IPS-18c (cell line): Measurements from ENCODE around the gene HOXA3.

Experiments
- H3K4me3 ChIP-seq: 2 replicates; pipeline ENCODE4 v1.7.0; 2013; ENCODE audit warnings: low read depth, mild to moderate bottlenecking, low read length, moderate library complexity; ENCODE audit not compliant: insufficient read depth
- H3K9me3 ChIP-seq: one replicate; pipeline ENCODE4 v1.6.1; 2013; ENCODE audit warnings: mild to moderate bottlenecking, low read length, moderate library complexity; ENCODE audit not compliant: control insufficient read depth, insufficient read depth

The HOXA3 gene

GRCh38 chr7:27163288-27164044 lies 11.1 kb upstream of the HOXA3 start:
- Histone ChIP-seq H3K4me3 (no peak overlapping the region), H3K9me3 (peaks cover 13% of the 10 kb centered on the region)

GRCh38 chr7:27162561-27163287 lies 10.3 kb upstream of the HOXA3 start:
- no peak overlapping the region for H3K4me3 ChIP-seq

DNA sequence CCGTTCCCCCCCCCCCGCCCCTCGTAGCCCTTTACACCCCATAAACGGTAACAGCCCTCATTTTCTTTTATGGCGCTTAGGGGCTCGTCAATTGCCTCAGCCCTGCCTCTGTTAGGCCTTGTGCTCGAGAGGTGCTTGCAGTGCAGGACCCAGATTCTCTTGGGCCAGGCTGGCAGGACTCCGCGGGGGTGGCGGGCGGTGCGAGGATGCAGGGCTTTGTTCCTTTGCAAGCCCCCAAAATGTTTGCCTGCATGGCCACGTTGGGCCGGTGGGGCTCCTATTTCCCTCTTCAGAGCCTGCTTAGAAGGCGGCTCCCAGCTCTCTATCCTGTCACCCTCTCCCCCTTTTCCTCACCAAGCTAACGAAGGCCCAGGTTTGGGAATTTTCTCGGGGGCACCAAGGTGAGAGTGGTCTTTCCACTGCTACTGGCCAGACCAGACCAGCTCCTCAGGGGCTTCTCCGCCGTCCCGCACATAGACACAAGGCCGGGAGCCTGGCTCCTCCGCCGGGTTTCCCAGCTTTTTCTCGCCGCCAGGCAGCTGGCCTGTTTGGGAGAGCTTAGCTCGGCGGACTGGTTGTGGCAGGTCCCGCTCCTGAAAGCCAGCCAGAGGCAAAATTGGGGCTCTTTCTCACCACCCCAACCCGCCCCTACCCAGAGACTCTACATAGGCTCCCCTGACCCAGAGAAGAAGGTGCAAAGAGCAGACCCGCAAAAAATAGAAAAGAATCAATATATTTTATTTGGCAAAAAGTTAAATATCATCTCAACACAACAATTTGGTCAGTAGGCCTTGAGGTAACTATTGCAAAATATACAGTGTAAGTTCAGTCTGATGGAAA lies 9.6 kb upstream of the HOXA3 start:
- Histone ChIP-seq H3K9me3 (peaks cover 16% of the 10 kb centered on the region), H3K4me3 (no peak overlapping the region)

More at GRCh38 chr7:27162561-27163287, 10.3 kb upstream of the HOXA3 start:
- peaks cover 16% of the 10 kb centered on the region for H3K9me3 ChIP-seq

DNA sequence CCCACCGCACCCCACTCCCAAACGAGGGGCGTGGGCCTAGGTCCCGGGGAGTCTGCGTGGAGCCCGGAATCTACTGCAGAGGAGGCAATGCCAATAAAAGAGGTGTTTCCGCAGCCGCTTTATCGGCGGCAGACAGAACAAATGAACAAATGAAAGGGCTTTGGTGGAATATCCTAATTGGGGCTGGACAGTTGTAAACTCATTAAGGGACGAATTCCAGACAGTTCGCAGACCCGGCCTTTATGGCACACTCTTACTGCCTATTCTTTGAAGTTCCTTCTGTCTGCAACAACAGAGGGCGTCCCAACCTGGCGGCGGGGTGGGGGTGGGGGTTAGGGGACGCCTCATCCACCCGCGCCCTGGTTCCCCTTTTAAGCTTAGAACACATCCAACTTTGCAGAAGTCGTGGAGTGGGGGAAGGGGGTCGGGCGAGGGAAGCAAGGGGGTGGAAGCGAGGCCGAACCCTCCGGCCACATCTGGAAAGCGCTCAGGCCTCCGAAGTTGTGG lies 8.9 kb upstream of the HOXA3 start:
- H3K4me3 ChIP-seq = no peak overlapping the region

GRCh38 chr7:27160546-27161213 lies 8.3 kb upstream of the HOXA3 start:
- H3K4me3 ChIP-seq = peak overlapping the region; percentile 61
- H3K9me3 ChIP-seq = peaks cover 16% of the 10 kb centered on the region

More for the DNA sequence above, 8.9 kb upstream of the HOXA3 start:
- H3K9me3 ChIP-seq = peaks cover 16% of the 10 kb centered on the region

- H3K4me3 ChIP-seq = peak overlapping the region; percentile 61; the same call in 1 of the 2 replicates
- peaks cover 12% of the 10 kb centered on the region for H3K9me3 ChIP-seq
Measured at GRCh38 chr7:27160145-27160545, 7.8 kb upstream of the HOXA3 start.

GRCh38 chr7:27159266-27160144 lies 7.1 kb upstream of the HOXA3 start:
- Histone ChIP-seq H3K4me3 (no peak overlapping the region), H3K9me3 (peaks cover 9% of the 10 kb centered on the region)

- Histone ChIP-seq H3K4me3 (no peak overlapping the region), H3K9me3 (peaks cover 9% of the 10 kb centered on the region)
Measured at GRCh38 chr7:27158436-27159265, 6.3 kb upstream of the HOXA3 start.

DNA sequence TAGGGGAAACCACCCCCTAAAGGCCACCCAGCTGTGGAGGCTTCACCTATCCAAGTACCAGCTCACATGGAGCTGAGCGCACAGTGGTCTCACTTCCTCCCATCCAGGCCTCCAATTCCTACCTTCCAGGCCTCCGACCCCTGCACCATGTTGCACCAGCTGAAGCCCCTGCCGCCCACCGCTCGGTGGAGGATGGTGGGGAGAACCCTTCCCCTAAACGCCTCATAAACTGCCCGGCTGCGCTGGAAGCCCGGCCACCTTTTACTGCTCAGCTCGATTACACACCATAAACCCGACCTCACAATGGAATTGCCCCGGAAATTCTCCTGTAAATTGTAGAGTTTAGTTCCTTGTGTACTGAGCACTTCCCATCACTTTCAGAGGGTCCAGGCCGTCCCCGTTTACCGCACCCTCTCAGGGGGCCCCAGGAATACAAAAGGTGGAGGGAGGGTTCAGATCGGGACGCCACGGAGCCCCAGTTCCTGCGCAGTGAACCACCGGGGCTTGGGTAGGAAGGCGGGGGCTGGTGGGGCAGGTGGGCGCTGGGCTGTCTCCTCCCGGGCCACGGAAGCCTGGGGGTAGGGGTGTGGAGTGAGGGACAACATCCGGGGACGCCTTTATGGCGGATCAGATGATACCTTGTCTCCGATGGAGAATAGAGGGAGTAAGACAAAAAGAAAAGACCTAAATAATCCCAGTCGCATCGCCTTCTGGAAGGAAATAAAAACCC lies 5.5 kb upstream of the HOXA3 start:
- H3K4me3 ChIP-seq = no peak overlapping the region
- peaks cover 9% of the 10 kb centered on the region for H3K9me3 ChIP-seq

- Histone ChIP-seq H3K9me3 (peaks cover 9% of the 10 kb centered on the region), H3K4me3 (no peak overlapping the region)
Measured at GRCh38 chr7:27156916-27157701, 4.7 kb upstream of the HOXA3 start.

DNA sequence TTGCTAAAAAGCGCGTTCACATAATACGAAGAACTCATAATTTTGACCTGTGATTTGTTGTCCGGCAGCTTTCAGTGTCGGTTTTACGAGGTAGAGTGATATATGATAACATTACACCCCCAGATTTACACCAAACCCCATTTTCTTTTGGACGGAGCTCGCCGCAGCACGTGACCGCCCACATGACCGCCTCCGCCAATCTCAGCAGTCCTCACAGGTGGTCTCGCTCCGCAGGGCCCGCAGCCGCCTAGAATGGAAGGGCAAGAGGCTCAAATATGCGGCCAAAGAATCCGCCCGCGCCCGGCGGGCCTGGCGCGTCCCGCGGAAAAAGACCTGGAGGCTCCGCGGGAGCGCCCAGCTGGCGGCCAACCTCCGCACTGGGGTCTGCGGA lies 4.1 kb upstream of the HOXA3 start, which contains the start of gene HOXA7:
Gene HOXA7, minus strand, starts transcription at position 168 of the 391 bp plus-strand sequence. Its CDS starts 130 bp downstream, at position 38.
- Histone ChIP-seq H3K4me3 (peak within 1 kb of the TSS; percentile 25), H3K9me3 (peaks cover 9% of the 10 kb centered on the region)

DNA sequence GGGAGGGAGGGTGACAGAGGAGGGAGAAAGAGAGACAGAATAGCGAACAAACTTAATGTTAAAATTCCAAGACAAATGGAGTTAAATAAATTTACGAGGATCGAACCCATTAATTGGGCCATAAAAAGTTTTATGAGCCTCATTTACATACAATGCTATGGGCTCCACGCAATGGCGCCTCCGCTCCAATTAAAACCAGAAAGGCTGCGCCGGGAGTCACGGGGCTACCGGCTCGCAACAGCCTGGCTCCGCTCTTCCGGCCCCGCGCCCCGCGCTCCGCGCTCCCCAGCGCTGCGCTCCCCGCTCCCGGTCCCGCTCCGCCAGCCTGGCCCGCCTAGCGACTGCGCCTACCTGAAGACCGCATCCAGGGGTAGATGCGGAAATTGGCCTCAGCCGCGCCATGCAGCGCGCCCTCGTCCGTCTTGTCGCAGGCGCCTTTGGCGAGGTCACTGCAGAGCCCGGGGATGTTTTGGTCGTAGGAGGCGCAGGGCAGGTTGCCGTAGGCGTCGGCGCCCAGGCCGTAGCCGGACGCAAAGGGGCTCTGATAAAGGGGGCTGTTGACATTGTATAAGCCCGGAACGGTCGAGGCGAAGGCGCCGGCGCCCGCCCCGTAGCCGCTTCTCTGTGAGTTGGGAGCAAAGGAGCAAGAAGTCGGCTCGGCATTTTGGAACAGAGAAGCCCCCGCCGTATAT lies 3.6 kb upstream of the HOXA3 start:
- H3K9me3 ChIP-seq = peaks cover 9% of the 10 kb centered on the region
- H3K4me3 ChIP-seq = peak overlapping the region; percentile 25

- Histone ChIP-seq H3K9me3 (peaks cover 7% of the 10 kb centered on the region), H3K4me3 (no peak overlapping the region)
Measured at GRCh38 chr7:27154901-27155815, 2.8 kb upstream of the HOXA3 start.
